Posterior vena cava (tissue), 2 donors: ENCODE measurements around the gene TECTB. TPM values are rescaled to one million over a fixed set of nuclear protein-coding genes. Genes with fewer than 3 reads are reported as not detected.
"Not testable (repeated sequence)": the region's sequence is repeated elsewhere in the genome, so short reads cannot be mapped to it uniquely, and the experiment has no call there.

Source experiments
- DNase-seq: peaks from one replicate; pipeline ENCODE4 v3.0.0-alpha.2; 2020; ENCODE audit warnings: low spot score
- intact Hi-C, 2 donors: fragments of 100-400 bp; cut with DNase I; formaldehyde crosslinking; loops; one replicate each; pipeline versions ENCODE4 v1.14.1 to v1.14.2; 2022 to 2023
- long read RNA-seq, 2 donors: library from polyadenylated mRNA; unstranded; transcript quantifications; one replicate each; pipeline ENCODE4 v2.0.0, GENCODE V29; 2020 to 2021
- total RNA-seq, 2 donors: library from RNA; stranded (reverse); fragmentation: NEBNext Ultra II Directional; extraction: Animal tissue kit (Norgen Biotek cat#: 25700); gene quantifications; one replicate each; pipeline ENCODE4 v1.2.1, GENCODE V29; 2021
- donor health status: DM: yes; HTN: yes; CAD: no.
- donor health status: DM: yes; HTN: yes; CAD: no.

Gene TECTB
- total RNA-seq, result not detected
- long read RNA-seq, donor 1, result 0 reads
- long read RNA-seq, donor 2, result 0 reads

DNA sequence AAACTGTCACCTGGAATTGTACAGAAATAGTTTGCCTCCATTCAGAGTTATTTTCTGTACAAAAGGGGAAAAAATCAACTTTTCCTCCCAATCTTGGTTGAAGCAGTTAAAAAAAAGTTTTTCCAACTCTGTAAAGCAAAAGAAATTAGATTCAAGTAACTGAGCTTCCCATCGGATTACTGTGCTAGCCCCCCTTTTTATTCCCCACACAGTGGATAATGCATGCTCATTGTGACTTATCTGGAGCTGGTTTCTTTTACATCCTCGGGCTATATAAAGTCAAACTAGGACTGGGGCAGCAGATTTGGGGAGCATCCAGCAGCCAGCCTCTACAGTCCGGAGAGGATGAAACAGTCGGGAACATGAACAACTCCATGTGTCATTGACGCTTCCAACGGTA, at the start of gene TECTB:
Gene TECTB, plus strand, starts transcription at position 301 of the 400 bp plus-strand sequence. CDS start 335 bp downstream, outside the sequence.
- DNase-seq, result no peak
- intact Hi-C loops, result no loop called here

DNA sequence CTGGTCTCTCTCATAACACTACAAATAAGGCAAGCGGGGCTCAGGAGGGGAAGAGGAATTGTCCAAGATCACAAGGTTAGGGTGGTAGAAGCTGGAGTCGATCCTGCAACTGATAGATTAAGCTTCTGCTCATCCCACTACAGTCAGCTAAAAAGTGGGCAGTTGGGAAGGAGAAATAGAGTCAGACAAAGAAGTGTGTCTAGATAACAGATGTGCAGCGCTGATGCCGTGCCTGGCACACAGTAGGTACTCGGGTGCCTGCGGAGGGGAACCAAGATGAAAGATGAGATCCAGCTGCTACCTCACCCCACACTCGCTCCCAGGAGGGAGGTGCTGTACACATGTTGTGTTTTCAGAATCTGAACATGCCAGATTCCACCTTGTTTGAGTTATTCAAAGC, 48.1 kb upstream of the TECTB start:
- no peak for DNase-seq
- intact Hi-C loops, result no loop called here

DNA sequence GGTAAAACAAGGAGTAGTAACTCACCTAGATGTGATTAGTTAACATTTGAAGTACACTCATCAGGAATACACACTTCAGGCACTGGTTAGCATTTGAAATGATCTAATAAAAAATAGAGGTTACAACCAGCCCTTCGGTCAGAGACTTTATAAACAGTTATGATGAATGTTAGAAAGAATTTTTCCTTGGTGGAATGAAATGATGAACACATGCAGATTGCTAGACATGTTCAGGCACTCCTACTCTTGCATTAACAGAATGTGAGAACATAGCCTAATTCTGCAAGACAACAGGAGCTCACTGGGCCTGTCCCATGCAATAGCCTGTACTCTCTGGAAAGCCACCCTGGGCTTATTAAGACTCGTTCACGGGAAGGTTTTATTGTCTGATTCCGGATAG, 47.3 kb upstream of the TECTB start:
- intact Hi-C loops, result no loop called here
- DNase-seq, result no peak

DNA sequence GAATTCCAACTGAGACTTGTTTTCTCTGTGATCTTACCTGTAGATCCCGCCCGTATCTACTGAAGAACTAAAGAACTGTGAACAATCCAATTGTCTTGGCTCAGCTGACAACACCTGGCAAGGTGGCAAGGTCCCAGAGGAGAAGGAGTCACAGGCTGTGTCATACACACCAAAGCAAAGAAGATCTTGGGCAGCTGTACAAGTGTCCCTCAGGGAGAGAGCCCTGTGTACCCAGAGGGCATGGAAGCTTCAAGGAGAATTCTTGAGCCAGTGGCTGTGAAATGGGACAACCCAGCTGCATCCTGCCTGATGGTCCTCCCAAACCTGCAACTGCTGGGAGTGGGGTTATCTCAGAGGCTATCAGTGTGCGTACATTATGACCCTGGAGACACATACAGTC, 46.7 kb upstream of the TECTB start:
- DNase-seq, result no peak
- intact Hi-C loops, result no loop called here

DNA sequence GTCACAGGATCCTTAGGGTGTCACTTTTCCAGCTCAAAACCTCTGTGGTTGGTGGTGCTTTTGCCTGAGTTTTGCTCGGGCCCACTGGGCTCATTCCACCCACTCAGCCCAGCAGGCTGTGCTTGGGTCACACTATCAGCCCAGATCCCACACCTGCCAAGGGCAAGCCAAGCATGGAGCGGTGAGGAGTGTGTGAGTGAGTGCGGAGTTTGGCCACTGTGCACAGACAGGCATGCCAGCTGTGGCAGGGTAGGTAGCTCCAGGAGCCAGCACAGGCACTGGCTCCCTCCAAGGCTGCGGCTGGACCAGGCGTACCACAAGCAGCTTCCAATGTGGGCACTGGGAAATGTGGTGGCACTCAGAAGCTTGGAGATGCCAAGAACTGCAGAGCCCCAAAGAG, 43.9 kb upstream of the TECTB start:
- intact Hi-C loops, result no loop called here

DNA sequence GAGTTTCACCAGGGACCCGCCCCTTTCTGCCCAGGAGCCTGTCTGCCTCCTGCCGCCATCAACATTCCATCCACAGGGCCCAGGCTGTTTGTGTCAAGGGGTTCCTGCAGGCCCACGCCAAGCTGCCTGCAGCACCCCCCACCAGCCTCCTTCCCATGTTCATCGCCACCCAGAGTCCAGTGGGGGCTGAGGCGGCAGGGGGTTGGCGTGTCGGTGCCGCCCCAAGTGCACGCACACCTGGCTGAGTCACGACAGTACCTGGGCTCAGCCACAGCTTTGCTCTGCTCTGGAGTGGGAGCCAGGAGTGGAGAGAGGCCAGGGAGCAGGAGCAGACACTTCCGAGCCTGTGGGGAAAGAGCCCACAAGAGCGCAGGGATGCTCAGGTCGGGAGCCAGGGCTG, 42.8 kb upstream of the TECTB start:
- no peak for DNase-seq
- intact Hi-C loops, result no loop called here

More for the DNA sequence above, 43.9 kb upstream of the TECTB start:
- no peak for DNase-seq

DNA sequence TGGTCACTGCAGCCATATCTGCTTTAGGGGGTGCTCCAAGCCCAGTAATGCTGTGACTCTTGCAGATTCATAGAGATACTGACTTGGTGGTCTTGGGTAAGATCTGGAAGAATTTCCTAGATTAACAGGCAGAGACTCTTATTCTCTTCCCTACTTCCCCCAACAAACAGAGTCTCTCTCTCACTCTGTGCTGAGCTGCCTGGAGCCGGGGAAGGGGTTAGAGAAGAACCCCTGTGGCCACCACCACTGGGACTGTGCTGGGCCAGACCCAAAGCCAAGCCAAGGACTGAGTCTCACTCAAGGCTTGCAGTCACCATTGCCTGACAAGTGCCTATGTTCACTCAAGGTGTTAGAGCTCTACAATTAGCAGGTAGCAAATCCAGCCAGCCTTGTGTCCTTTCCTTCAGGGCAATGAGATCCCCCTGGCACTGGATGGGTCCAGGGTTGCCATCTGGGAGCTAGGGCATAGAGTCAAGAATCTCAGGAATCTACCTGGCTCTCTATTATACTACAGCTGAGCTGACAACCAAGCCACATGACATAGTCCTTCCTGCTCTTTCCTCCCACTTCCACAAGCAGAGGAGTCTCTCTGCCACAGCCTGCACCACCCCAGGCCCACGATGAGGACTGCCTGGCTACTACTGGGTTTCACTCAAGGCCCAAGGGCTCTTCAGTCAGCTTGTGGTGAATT, 41.4 kb upstream of the TECTB start:
- intact Hi-C loops, result no loop called here
- DNase-seq, result no peak

DNA sequence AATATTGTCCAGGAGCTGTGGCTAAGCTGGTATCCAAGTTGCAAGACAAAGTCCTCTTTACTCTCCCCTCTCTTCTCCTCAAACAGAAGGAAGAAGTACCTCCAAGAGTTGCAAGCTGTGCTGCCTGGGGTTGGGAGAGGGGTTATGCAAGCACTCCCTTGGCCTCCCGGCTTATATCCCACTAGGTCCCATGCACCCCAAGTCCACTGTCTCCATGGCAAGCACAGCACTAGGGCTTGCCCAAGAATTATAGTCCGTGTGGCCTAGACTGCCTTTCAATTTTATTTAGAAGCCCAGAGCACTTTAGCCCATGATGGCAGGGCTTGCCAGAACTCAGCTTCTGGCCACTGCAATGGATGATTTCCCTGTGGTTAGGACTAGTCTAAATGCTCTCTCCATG, 40.4 kb upstream of the TECTB start:
- no peak for DNase-seq

DNA sequence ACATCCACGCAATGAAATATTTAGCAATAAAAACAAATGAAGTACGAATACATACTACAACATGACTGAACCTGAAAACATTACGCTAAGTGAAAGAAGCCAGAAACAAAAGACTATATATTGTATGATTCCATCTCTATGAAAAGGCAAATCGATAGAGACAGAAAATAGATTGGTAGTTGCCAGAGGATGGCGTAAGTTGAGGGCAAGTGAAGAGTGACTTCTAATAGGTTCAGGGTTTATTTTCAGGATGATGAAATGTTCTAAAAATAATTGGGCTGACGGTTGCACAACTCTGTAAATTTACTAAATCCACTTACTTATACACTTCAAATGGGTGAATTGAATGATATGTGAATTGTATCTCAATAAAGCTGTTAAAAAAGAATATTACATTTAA, 39.5 kb upstream of the TECTB start:
- intact Hi-C loops, result no loop called here
- DNase-seq, result no peak

More for the DNA sequence above, 40.4 kb upstream of the TECTB start:
- intact Hi-C loops, result no loop called here

DNA sequence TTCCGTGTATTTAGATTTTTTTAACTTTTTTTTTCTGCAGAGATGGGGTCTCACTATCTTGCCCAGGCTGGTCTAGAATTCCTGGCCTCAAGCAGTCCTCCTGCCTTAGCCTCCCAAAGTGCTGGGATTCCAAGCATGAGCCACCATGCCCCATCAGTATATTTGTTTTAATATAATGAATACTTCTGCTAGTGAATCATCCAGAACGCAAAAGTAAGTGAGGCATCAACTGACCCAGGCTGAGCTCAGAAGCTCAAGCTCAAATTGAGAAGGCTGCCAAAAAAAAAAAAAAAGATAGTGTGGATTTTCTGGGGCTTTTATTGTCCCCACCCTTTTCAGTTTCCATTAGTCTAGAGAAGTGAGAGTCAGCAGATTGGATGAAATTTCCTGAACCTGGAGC, 39.0 kb upstream of the TECTB start:
- intact Hi-C loops, result no loop called here
- no peak for DNase-seq

DNA sequence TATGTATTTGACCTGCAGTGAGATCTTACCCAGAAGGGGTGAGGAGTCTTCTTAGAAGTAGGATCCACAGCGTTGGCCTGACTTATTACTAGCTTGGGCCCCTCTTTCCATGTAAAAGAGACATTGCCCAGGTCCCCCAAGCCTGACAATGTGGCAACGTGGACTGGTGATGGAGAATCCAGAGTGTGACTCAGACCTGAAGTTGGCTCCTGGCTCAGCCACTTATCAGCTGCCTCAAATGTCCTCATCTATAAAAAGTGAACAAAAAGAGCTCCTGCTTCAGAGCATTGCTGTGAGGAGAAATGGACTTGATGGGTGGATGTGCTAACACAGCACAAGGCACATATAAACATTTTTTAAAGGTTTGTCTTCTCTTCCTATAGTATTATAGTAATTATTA, 35.4 kb upstream of the TECTB start:
- intact Hi-C loops, result no loop called here
- no peak for DNase-seq

DNA sequence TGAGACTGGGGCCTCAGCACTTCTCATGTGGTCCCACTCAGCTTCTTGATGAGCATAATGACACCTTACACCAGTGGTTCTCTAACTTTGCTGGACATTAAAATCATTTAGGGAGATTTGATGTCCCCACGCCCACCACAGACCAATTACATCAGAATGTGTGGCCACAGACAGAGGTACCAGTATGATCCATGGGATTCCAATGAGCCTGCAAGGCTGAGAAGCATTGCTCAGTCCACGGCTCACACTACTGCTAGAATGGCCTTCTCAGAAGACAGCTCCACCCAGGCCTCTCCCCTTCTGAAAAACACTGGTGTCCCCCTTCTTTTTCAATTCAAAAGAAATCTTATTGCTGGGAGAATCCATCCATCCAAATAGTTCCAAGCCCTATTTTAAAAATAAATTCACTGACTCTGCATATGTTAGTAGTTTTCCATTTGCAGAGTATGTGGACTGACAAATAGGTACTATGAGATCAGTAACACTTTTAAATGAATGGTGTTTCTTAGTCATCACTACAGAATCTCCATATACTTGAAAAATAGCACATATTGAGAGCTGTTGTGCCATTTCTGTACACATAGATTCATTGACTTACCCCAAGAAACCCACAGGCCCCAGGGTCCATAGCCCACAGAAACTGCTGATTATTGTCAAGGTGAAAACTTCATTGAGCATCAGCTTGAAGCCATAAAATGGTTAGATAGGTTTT, 34.5 kb upstream of the TECTB start:
- no peak for DNase-seq
- intact Hi-C loops, result no loop called here

DNA sequence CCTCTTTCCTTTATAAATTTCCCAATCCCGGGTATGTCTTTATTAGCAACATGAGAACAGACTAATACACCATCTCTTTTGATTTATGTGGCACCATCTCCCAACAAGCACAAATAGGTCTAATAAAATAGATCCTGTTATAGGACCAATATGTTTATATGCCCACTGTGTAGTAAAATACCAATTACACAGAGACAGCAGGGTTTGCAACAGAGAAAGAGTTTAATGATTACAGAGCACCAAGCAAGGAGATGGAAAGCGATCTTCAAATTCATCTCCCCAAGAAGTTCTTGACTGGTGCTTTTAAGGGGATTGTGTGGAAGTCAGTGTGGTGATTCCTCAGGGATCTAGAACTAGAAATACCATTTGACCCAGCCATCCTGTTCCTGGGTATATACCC, 33.5 kb upstream of the TECTB start:
- intact Hi-C loops, result no loop called here
- no peak for DNase-seq

DNA sequence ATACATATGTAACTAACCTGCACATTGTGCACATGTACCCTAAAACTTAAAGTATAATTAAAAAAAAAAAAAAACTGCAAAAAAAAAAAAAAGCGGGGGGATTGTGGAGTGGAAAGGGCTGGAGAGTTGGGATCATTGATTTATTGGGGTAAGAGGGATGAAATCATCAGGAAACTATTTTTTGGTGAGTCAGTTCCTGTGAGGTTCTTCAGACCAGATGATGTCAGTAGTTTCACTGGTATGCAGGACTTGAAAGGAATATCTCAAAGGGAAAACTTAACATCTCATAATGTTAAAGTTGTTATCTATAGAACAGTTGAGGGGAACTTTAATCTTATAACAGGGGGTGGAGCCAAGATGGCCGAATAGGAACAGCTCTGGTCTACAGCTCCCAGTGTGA, 32.6 kb upstream of the TECTB start:
- intact Hi-C loops, result no loop called here

DNA sequence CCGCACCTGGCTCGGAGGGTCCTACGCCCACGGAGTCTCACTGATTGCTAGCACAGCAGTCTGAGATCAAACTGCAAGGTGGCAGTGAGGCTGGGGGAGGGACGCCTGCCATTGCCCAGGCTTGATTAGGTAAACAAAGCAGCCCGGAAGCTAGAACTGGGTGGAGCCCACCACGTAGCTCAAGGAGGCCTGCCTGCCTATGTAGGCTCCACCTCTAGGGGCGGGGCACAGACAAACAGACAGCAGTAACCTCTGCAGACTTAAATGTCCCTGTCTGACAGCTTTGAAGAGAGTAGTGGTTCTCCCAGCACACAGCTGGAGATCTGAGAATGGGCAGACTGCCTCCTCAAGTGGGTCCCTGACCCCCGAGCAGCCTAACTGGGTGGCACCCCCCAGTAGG, 32.0 kb upstream of the TECTB start:
- DNase-seq, intact Hi-C loops: not testable (repeated sequence)

More for the DNA sequence above, 32.6 kb upstream of the TECTB start:
- no peak for DNase-seq

DNA sequence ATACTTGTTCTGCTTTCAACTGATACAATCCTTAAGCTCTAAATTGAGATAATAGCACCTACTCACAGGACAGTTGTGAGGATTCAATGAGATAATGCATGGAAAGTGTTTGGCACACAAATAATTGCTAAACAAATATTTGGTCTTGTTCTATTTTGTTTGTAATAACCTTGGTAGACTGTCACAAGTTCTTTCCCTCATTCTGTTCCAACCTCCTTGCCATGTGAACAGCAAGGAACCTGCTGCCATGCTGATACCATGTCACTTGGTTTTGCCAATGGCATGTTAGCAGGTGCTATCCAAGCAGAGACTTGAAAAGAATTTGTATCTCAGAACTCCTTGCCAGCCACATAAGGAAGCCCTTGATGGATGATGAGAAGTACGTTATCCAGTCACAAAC, 24.8 kb upstream of the TECTB start:
- no peak for DNase-seq
- intact Hi-C loops, result no loop called here

DNA sequence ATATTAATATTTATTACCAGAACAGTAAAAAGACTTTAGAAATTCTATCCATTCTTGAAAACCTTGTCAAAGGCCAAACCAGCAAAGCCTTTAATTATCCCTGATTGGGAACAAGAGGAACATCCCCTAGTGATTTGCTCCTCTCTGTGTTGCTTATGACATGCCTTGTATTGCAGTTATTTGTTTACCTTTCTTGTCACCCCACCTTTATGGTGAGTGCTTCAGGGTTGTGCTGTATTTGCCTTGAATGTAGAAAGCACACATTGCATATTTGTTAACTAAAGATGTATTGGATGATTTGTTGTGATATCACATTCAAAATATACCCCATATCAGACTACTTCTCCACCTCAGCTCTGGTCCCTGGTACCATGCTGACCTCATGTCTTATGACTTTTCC, 23.5 kb upstream of the TECTB start:
- no peak for DNase-seq
- intact Hi-C loops, result no loop called here

DNA sequence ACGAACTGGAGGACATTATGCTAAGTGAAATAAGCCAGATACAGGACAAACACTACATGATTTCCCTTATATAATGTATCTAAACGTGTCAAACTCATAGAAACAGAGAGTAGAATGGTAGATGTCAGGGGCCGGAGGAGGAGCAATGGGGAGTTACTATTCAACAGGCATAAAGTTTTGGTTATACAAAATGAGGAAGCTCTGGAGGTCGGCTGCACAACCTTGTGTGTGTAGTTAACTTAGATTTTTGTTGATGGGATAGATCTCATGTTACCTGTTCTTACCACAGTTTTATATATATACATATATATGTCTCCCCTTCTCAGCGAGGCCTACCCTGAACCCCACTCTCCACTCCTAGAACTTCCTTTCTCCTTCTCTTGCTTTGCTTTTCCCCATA, 22.4 kb upstream of the TECTB start:
- intact Hi-C loops, result no loop called here
- DNase-seq, result no peak

DNA sequence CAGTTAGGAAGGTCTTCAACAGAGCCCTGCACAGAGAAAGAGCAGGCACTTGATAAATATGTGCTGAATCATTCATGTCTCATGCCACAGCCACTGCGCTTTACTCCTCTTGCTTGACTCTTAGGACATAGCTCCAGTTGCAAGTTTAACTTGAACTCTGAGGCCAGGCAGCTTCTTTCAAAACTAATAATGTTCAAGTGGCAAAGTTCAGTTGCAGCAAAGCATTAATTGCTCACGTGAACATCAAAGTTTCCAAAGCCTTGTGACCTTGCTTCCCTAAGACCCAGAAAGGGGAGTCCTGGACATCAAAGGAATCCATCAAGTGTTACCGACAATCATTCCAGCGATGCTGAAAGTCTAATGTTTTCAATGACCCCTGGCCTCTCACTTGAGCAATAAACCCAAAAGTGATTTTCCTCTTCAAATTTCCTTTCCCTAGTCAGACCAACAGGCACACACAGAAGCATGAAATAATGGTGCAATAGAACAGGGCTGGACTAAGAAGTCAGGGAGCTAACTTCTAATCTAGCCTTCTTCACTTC, 21.8 kb upstream of the TECTB start:
- DNase-seq, result no peak
- intact Hi-C loops, result no loop called here

DNA sequence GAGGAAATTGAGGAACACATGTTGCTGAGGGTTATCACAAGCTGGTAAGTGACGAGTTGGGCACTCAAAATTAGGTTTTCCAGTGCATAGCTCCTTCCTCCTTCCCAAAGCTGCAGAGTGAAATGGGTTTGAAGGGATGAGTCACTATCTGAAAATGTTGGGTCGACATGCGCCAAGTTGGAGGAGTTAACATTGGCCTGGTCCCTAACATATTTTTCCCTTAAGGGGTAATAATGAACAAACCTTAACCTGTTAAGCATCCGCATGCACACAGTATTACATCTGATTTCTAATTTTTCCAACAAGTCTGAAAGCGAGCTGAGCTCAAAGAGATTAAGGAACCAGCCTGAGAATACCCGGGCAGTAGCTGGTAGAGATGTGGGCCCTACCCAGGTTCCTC, 20.7 kb upstream of the TECTB start:
- no peak for DNase-seq
- intact Hi-C loops, result no loop called here

DNA sequence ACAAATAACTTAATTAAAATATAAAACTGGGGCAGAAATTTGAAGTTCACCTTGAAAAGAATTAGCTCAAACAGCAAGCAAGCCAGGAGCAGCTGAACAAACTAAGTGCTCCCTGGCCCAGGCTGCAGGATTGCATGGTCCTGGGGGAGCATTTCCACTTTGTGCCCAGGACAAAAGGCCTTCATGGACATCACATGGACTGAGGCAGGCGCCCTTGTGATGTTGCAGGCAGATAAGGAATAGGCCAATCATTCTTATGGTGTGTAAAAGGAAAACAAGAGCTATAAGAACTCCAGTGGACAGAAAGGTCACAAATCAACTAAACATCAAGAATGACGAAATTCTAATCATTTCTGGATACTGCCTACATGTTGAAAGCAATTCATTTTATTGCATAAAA, 17.5 kb upstream of the TECTB start:
- intact Hi-C loops, result no loop called here
- no peak for DNase-seq
